Sigmoid colon (tissue), 7 donors: ENCODE results near the gene P4HB. TPM values are rescaled to one million over a fixed set of nuclear protein-coding genes. Genes with fewer than 3 reads are reported as not detected.

Experiments used
- DNase-seq: peaks from one replicate; pipeline ENCODE4 v3.0.0-alpha.2; 2019
- H3K27ac ChIP-seq, 4 donors: fragments of 200-600 bp; sonication (generic); one replicate each; pipeline ENCODE4 v1.5.1; 2016 to 2019; ENCODE audit warnings: mild to moderate bottlenecking in 1 of 4
- H3K27me3 ChIP-seq, 3 donors: fragments of 200-600 bp; sonication (generic); one replicate each; pipeline ENCODE4 v1.5.1; 2019; ENCODE audit warnings: mild to moderate bottlenecking in 1 of 3
- H3K36me3 ChIP-seq, 4 donors: fragments of 200-600 bp; sonication (generic); one replicate each; pipeline ENCODE4 v1.5.1; 2016 to 2019
- H3K4me1 ChIP-seq, 4 donors: fragments of 200-600 bp; sonication (generic); one replicate each; pipeline ENCODE4 v1.5.1; 2017 to 2019
- H3K4me3 ChIP-seq, 4 donors: fragments of 200-600 bp; sonication (generic); one replicate each; pipeline ENCODE4 v1.5.1; 2017 to 2019; ENCODE audit warnings: mild to moderate bottlenecking in 2 of 4, moderate library complexity in 1 of 4
- H3K9me3 ChIP-seq, 4 donors: fragments of 200-600 bp in 3 of 4; sonication (generic) in 3 of 4; one replicate each; pipeline versions ENCODE4 v1.5.1 to v1.6.1; 2013 to 2019
- EP300 ChIP-seq, 4 donors: sonication (generic); formaldehyde crosslinking; IDR thresholded peaks; one replicate each; pipeline ENCODE4 v1.6.1; 2017; ENCODE audit warnings: antibody characterized with exemption in 4 of 4
- POLR2A ChIP-seq, 2 donors: fragments of 450-650 bp; IDR thresholded peaks; one replicate each; pipeline ENCODE4 v1.6.1; 2016; ENCODE audit warnings: antibody characterized with exemption in 2 of 2, mild to moderate bottlenecking in 2 of 2, moderate library complexity in 2 of 2
- POLR2AphosphoS5 ChIP-seq, 4 donors: sonication (generic); formaldehyde crosslinking; IDR thresholded peaks; one replicate each; pipeline ENCODE4 v1.6.1; 2017; ENCODE audit warnings: antibody characterized with exemption in 4 of 4
- WGBS, 2 donors: extraction: QIAGEN DNeasy Blood & Tissue Kit; methylation state at CpG; one replicate each; pipeline ENCODE4 v1.1.7; 2013; 5-methylcytosine and 5-hydroxymethylcytosine counted together
- intact Hi-C: fragments of 100-400 bp; cut with DNase I; formaldehyde crosslinking; loops from one replicate; pipeline ENCODE4 v1.15.1; 2023
- polyA plus RNA-seq, 3 donors: library from polyadenylated mRNA; stranded (reverse); fragments of 200-250 nt; gene quantifications; one replicate each; pipeline ENCODE4 v1.2.3, GENCODE V29; 2013
- total RNA-seq, 4 donors: library from RNA; depleted of rRNA; stranded (reverse); fragments of >200 nt; gene quantifications; one replicate each; pipeline ENCODE4 v1.1.0, GENCODE V29; 2016
- TF ChIP-seq, protein P1 (sequence below), 4 experiments: fragments of 450-650 bp in 3 of 4; fragments of 200-600 bp in 1 of 4; IDR thresholded peaks; one replicate each; pipeline ENCODE4 v1.5.1; 2016 to 2019; ENCODE audit warnings: antibody characterized with exemption in 4 of 4, mild to moderate bottlenecking in 3 of 4, moderate library complexity in 2 of 4
- donor health status: healthy with polysubstance abuse.
- donor health status: Bipolar disorder and iron deficiency.
- donor health status: healthy.

The P4HB gene
- total and polyA plus RNA-seq, 7 donors, result 153 to 750 (median 237) TPM

DNA sequence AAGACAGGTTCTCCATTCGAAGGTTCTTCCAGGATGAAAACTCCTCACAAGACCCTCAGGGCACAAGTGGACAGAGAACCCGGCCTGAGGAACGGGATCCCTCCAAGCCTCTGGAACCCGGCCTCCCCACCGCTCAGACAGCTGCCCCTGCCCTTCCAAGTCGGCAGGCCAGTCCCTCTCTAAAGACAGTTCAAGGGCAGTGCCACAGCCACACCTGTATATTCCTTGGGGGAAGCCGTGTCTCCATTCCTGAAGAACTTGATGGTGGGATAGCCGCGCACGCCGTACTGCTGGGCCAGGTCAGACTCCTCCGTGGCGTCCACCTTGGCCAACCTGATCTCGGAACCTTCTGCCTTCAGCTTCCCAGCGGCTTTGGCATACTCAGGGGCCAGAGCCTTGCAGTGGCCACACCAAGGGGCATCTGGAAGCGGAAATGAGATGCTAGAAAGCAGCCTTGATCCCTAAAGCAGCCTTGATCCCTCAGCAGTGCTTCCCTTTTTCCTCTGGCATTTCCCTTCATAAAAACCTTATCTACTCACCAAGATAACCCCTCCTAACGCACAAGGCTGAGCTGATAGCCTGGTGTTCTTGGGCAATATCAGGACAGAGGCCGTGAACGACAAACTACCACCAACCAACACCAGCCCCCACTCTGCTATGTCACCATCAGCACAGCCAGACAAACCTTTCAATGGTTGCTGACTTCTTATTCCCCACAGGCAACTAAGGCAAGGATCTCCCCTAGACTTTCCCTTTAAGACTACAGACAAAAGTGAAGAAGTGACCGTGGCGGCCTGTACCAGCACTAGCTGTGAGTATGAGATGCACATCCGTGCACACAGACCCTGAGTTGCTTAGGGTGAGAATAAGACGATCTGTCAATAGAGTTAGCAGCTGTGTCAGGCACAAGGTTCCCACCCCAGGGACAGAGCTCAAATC, 1.1 kb downstream of the P4HB start:
- TF ChIP-seq, protein P1, sequence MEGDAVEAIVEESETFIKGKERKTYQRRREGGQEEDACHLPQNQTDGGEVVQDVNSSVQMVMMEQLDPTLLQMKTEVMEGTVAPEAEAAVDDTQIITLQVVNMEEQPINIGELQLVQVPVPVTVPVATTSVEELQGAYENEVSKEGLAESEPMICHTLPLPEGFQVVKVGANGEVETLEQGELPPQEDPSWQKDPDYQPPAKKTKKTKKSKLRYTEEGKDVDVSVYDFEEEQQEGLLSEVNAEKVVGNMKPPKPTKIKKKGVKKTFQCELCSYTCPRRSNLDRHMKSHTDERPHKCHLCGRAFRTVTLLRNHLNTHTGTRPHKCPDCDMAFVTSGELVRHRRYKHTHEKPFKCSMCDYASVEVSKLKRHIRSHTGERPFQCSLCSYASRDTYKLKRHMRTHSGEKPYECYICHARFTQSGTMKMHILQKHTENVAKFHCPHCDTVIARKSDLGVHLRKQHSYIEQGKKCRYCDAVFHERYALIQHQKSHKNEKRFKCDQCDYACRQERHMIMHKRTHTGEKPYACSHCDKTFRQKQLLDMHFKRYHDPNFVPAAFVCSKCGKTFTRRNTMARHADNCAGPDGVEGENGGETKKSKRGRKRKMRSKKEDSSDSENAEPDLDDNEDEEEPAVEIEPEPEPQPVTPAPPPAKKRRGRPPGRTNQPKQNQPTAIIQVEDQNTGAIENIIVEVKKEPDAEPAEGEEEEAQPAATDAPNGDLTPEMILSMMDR (IDR thresholded peaks at IDR 0.05), result no peak
- TF ChIP-seq POLR2A (IDR thresholded peaks at IDR 0.05) (no peak), EP300 (IDR thresholded peaks at IDR 0.05) (no peak), POLR2AphosphoS5 (IDR thresholded peaks at IDR 0.05) (no peak)
- intact Hi-C loops, result no loop called here
- no peak for DNase-seq
- H3K36me3 ChIP-seq, result peaks cover 0 to 54% (median 23%) of the 10 kb centered on the region in 4 donors
- peaks cover 0 to 59% (median 38%) of the 10 kb centered on the region in 4 donors for H3K4me1 ChIP-seq
- H3K27me3 ChIP-seq, result no peaks in the 10 kb centered on the region
- H3K9me3 ChIP-seq, result no peaks in the 10 kb centered on the region
- H3K27ac ChIP-seq, result peak overlapping the region; percentile 90 to 98 (median 96)
- 40 to 60% methylated on average over 23 of the region's 23 CpGs for WGBS, 2 donors
- peak overlapping the region; percentile 57 to 95 (median 78) for H3K4me3 ChIP-seq

DNA sequence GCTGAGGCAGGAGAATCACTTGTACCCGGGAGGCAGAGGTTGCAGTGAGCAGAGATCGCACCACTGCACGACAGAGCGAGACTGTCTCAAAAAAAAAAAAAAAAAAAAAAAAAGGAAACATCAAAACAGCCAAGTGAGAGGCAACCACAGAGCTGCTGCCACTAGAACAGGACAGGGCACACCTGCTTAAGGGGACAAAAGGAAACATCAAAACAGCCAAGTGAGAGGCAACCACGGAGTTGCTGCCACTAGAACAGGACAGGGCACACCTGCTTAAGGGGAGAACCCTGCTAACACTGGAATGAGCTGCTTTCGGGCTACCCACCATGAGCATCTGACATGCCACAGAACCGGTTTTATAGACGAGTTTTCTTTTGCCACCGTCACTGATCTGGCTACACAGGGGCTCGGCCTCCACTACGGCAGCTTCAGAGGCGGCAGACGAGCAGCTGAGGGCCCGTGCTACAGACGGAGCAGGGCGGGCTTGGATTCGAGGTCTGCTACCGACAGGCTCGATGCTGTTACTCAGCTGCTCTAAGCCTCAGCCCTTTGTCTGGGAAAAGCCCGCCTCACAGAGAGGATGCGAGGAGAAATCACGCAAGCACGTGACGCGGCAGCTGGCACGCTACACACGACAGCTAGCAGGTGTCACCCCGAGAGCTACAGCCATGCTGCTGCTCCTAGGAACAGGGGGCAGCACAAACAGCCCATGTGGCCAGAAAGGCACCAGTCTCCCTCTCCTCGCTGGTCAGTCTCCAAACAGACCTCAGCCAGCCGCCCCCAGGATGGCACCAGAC, 2.0 kb downstream of the P4HB start:
- no peak for DNase-seq
- WGBS, 2 donors, result 85 to 89% methylated on average over 30 of the region's 30 CpGs
- Histone ChIP-seq H3K9me3 (no peaks in the 10 kb centered on the region), H3K27ac (no peak overlapping the region), H3K4me1 (peaks cover 0 to 55% (median 38%) of the 10 kb centered on the region in 4 donors), H3K4me3 (peak overlapping the region in 1 of 4 donors; percentile 80), H3K36me3 (peaks cover 0 to 58% (median 32%) of the 10 kb centered on the region in 4 donors), H3K27me3 (no peaks in the 10 kb centered on the region)
- intact Hi-C loops, result no loop called here
- TF ChIP-seq POLR2AphosphoS5 (IDR thresholded peaks at IDR 0.05), result no peak
- no peak for TF ChIP-seq POLR2A (IDR thresholded peaks at IDR 0.05)
- TF ChIP-seq EP300 (IDR thresholded peaks at IDR 0.05), result no peak
- TF ChIP-seq, protein P1 (IDR thresholded peaks at IDR 0.05), result no peak

DNA sequence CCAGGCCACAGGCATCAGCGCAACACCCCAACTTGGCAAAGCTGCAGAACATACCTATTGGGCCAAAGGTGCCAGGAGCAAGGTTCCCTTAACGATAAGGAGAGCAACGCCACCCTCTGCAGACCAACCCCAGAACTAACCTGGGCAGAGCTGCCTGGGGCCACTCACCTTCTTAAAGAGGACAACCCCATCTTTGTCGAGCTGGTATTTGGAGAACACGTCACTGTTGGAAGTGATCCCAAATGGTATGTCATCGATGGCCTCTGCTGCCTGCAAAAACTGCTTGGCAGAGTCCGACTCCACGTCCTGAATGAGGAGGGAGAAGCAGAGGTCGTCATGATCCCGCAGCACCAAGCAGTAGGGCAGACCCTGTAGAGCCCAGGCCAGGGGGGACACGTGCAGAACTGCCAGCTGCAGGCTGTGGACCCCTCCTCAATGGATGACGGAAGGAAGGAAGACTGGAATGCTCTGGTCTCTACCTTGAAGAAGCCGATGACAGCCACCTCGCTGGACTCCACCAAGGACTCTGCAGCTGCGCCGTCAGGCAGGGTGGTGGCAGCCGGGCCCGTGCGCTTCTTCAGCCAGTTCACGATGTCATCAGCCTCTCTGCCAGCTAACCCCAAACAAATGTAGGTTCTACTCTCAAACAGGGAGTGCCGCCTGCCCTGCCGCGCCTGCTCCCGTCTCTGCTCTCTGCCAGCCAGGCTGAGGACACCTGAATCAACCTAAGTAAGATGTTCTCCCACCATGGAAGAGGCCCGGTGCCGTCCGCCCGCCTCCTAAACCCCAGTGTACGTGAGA, 5.2 kb downstream of the P4HB start:
- H3K27ac ChIP-seq, result no peak overlapping the region
- TF ChIP-seq POLR2AphosphoS5 (IDR thresholded peaks at IDR 0.05), result no peak
- no peak for TF ChIP-seq POLR2A (IDR thresholded peaks at IDR 0.05)
- TF ChIP-seq EP300 (IDR thresholded peaks at IDR 0.05), result no peak
- TF ChIP-seq, protein P1 (IDR thresholded peaks at IDR 0.05), result no peak
- intact Hi-C loops, result no loop called here
- H3K9me3 ChIP-seq, result no peaks in the 10 kb centered on the region
- WGBS, 2 donors, result 68 to 86% methylated on average over 29 of the region's 29 CpGs
- H3K4me1 ChIP-seq, result peaks cover 0 to 33% (median 25%) of the 10 kb centered on the region in 4 donors
- H3K4me3 ChIP-seq, result no peak overlapping the region
- no peak for DNase-seq
- H3K36me3 ChIP-seq, result peaks cover 19 to 87% (median 55%) of the 10 kb centered on the region in 4 donors
- H3K27me3 ChIP-seq, result no peaks in the 10 kb centered on the region

DNA sequence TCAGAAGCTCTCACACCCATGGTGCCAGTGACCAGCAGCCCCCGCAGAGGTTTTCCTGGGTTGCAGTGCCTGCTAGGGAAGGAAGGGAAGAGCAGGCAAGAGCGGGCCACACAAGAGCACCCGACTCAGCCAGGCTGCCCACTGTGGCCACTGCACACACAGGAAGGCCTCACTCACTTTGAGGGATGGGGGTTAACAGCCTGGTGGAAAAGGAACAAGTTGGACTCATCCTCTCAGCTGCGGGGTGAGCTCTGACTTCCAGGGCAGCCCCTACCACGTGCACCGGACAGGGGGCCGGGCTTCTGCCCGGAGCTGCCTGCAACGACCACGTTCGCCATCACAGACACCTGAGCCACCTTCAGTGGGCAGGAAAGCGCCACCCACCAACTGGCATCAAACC, 8.1 kb downstream of the P4HB start:
- no peak overlapping the region for H3K4me3 ChIP-seq
- TF ChIP-seq, protein P1 (IDR thresholded peaks at IDR 0.05), result no peak
- TF ChIP-seq EP300 (IDR thresholded peaks at IDR 0.05) (no peak), POLR2A (IDR thresholded peaks at IDR 0.05) (no peak)
- H3K27me3 ChIP-seq, result no peaks in the 10 kb centered on the region
- WGBS, 2 donors, result 95% methylated on average over 12 of the region's 12 CpGs
- DNase-seq, result no peak
- peaks cover 0 to 6% (median 3%) of the 10 kb centered on the region in 4 donors for H3K4me1 ChIP-seq
- H3K36me3 ChIP-seq, result peaks cover 21 to 94% (median 57%) of the 10 kb centered on the region in 4 donors
- no peak overlapping the region for H3K27ac ChIP-seq
- H3K9me3 ChIP-seq, result no peaks in the 10 kb centered on the region
- intact Hi-C loops, result no loop called here
